Prostate gland (tissue), 2 donors: Measurements from ENCODE around the gene WNK3.

ENCODE experiments used
- POLR2A ChIP-seq: fragments of 450-650 bp; IDR thresholded peaks from one replicate; pipeline ENCODE4 v1.6.1; 2016; ENCODE audit warnings: antibody characterized with exemption, mild to moderate bottlenecking
- TF ChIP-seq, protein P1 (sequence below), 4 experiments: fragments of 200-600 bp in 2 of 4; fragments of 450-650 bp in 2 of 4; sonication (generic) in 2 of 4; IDR thresholded peaks; 1 replicate in 3 of 4; 2 replicates in 1 of 4; pipeline ENCODE4 v1.5.1; 2016 to 2019; ENCODE audit warnings: antibody characterized with exemption in 4 of 4, mild to moderate bottlenecking in 2 of 4, moderate library complexity in 2 of 4

- TF ChIP-seq, protein P1, sequence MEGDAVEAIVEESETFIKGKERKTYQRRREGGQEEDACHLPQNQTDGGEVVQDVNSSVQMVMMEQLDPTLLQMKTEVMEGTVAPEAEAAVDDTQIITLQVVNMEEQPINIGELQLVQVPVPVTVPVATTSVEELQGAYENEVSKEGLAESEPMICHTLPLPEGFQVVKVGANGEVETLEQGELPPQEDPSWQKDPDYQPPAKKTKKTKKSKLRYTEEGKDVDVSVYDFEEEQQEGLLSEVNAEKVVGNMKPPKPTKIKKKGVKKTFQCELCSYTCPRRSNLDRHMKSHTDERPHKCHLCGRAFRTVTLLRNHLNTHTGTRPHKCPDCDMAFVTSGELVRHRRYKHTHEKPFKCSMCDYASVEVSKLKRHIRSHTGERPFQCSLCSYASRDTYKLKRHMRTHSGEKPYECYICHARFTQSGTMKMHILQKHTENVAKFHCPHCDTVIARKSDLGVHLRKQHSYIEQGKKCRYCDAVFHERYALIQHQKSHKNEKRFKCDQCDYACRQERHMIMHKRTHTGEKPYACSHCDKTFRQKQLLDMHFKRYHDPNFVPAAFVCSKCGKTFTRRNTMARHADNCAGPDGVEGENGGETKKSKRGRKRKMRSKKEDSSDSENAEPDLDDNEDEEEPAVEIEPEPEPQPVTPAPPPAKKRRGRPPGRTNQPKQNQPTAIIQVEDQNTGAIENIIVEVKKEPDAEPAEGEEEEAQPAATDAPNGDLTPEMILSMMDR (IDR thresholded peaks at IDR 0.05) = no peak
- no peak for TF ChIP-seq POLR2A
Observed at GRCh38 chrX:54166915-54167314, 190.9 kb downstream of the WNK3 start.
